GM23248 (cell line): ENCODE data around the gene MBNL1.

Source experiments
- EZH2 ChIP-seq: fragments of 200-600 bp; sonication (generic); IDR thresholded peaks from 2 replicates; pipeline ENCODE4 v1.6.1; 2018; ENCODE audit warnings: antibody characterized with exemption, mild to moderate bottlenecking; ENCODE audit not compliant: insufficient read depth, poor library complexity, severe bottlenecking
- EZH2phosphoT487 ChIP-seq: fragments of 200-600 bp; sonication (generic); IDR thresholded peaks from 2 replicates; pipeline ENCODE4 v1.6.1; 2018; ENCODE audit warnings: antibody characterized with exemption, moderate library complexity, mild to moderate bottlenecking, low read depth; ENCODE audit not compliant: insufficient read depth

DNA sequence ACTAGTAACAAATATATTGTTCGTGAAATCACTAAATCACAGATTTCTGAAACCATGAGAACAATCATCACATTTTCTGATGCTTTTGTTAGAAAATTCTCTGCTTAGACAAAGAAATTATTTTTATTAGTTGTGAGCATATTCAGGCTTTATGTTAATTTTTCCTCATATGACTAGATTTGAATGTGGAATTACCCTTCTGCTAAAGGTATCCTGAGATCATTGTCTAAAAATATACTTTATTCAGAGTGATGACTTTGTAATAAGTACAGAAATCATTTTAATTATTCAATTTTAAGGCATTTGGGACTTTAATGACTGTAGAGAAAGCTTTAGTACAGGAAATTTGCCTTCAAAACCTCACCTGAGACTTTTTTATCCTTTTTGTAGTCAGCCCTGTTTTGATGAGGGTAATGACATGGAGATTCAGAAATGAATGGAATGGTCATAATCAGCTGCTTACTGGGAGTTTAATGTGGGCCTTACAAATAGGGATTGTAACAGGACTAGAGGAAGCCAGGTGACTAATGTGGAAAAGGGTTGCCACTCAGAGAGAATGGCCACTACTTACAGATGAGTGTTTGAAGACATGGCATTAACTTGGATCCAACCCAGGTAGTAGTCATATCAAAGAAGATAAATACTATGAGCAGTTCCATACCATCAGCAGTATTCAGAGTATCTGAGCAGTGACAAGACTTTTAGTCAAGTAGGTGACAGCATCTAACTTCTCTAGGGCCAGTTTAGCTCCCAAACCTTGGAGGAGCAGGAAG, 148.3 kb downstream of the MBNL1 start:
- TF ChIP-seq EZH2phosphoT487 (no peak), EZH2 (no peak)
